Measurements from ENCODE around the gene OR51V1.

DNA sequence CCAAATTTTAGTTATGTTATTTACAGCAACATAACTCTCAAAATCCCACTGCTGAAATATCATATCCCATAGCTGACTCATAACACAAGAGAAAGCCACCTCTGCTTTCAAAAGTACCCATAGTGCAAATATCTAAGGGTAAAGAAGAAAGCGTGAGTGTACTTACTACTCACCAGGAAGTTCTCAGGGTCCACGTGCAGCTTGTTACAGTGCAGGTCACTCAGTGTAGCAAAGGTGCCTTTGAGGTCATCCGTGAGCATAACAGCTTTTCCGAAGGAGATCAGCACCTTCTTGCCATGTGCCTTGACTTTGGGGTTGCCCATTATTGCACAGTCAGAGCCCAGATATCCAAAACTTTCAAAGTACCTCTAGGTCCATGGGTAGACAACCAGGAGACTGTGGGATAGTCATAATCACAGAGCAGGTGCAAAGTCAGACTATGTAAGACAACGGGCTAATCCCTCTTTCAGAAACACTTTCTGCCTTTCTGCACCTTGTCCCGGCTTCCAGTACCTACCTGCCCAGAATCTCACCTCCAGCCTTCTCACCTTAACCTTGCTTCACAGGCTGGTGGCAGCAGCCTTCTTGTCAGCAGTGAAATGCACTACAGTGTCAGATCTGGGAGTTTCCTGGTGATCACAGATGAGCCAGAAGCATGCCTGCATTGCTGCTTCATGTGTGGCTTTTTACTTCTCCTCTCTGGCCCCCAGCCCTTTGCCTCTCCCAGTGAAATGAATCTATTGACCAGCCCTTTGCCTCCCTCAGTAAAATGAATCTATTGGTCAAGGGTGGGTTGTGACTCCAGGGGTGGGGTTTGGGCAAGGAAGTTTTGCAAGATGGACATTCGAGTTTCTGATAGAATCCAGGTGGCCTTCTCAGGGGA, 42.7 kb upstream of the OR51V1 start:
- TF ChIP-seq, protein P1, sequence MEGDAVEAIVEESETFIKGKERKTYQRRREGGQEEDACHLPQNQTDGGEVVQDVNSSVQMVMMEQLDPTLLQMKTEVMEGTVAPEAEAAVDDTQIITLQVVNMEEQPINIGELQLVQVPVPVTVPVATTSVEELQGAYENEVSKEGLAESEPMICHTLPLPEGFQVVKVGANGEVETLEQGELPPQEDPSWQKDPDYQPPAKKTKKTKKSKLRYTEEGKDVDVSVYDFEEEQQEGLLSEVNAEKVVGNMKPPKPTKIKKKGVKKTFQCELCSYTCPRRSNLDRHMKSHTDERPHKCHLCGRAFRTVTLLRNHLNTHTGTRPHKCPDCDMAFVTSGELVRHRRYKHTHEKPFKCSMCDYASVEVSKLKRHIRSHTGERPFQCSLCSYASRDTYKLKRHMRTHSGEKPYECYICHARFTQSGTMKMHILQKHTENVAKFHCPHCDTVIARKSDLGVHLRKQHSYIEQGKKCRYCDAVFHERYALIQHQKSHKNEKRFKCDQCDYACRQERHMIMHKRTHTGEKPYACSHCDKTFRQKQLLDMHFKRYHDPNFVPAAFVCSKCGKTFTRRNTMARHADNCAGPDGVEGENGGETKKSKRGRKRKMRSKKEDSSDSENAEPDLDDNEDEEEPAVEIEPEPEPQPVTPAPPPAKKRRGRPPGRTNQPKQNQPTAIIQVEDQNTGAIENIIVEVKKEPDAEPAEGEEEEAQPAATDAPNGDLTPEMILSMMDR (IDR thresholded peaks at IDR 0.05) = no peak
- TF ChIP-seq POLR2A (IDR thresholded peaks at IDR 0.05) = no peak
